B cell (primary cell): ENCODE results near the gene ENC1.

ENCODE experiments used
- CTCF ChIP-seq: fragments of 200-600 bp; IDR thresholded peaks from one replicate; pipeline ENCODE4 v1.8.0; 2022; ENCODE audit warnings: antibody characterized with exemption, mild to moderate bottlenecking
- EZH2 ChIP-seq: IDR thresholded peaks from 2 replicates; pipeline ENCODE4 v1.6.1; 2012; ENCODE audit warnings: borderline replicate concordance, low read depth, mild to moderate bottlenecking, moderate library complexity, low read length; ENCODE audit not compliant: insufficient read depth, poor library complexity, severe bottlenecking

- TF ChIP-seq CTCF, result no peak
- no peak for TF ChIP-seq EZH2
Measured at GRCh38 chr5:74633695-74634094, 6.8 kb downstream of the ENC1 start.
